Gastroesophageal sphincter (tissue), 4 donors: ENCODE data around the gene FAM110C. TPM values are rescaled to one million over a fixed set of nuclear protein-coding genes. Genes with fewer than 3 reads are reported as not detected.
A peak's percentile ranks its signal among the peaks of the same experiment; 100 is the strongest.
"Not testable (repeated sequence)": the region's sequence is repeated elsewhere in the genome, so short reads cannot be mapped to it uniquely, and the experiment has no call there.

Experiments
- ATAC-seq: fragments of 150-250 bp; one replicate; pipeline ENCODE4 v1.9.1; 2016; ENCODE audit warnings: mild to moderate bottlenecking, moderate library complexity
- H3K27ac ChIP-seq, 4 donors: fragments of 200-600 bp; sonication (generic) in 3 of 4; 1 replicate in 3 of 4; 2 replicates in 1 of 4; pipeline ENCODE4 v1.5.1; 2016 to 2019
- H3K27me3 ChIP-seq: fragments of 200-600 bp; sonication (generic); one replicate; pipeline ENCODE4 v1.5.1; 2019
- H3K36me3 ChIP-seq, 2 donors: fragments of 200-600 bp; sonication (generic); one replicate each; pipeline ENCODE4 v1.5.1; 2019; ENCODE audit warnings: control low read depth in 1 of 2
- H3K4me1 ChIP-seq, 3 donors: fragments of 200-600 bp; sonication (generic); 1 replicate in 2 of 3; 2 replicates in 1 of 3; pipeline ENCODE4 v1.5.1; 2016 to 2019; ENCODE audit warnings: control low read depth in 2 of 3
- H3K4me3 ChIP-seq, 2 donors: fragments of 200-600 bp; sonication (generic); one replicate each; pipeline ENCODE4 v1.5.1; 2019; ENCODE audit warnings: mild to moderate bottlenecking in 1 of 2, moderate library complexity in 1 of 2
- H3K9me3 ChIP-seq, 3 donors: fragments of 200-600 bp; sonication (generic); one replicate each; pipeline ENCODE4 v1.5.1; 2017 to 2019; ENCODE audit warnings: control low read depth in 2 of 3
- CTCF ChIP-seq, 4 experiments: fragments of 200-600 bp in 2 of 4; fragments of 450-650 bp in 2 of 4; sonication (generic) in 1 of 4; IDR thresholded peaks; one replicate each; pipeline ENCODE4 v1.5.1; 2017 to 2019; ENCODE audit warnings: antibody characterized with exemption in 4 of 4, mild to moderate bottlenecking in 2 of 4, moderate library complexity in 2 of 4
- EP300 ChIP-seq: sonication (generic); formaldehyde crosslinking; IDR thresholded peaks from one replicate; pipeline ENCODE4 v1.6.1; 2017; ENCODE audit warnings: antibody characterized with exemption, mild to moderate bottlenecking
- POLR2A ChIP-seq, 2 donors: fragments of 450-650 bp; IDR thresholded peaks; one replicate each; pipeline ENCODE4 v1.6.1; 2017; ENCODE audit warnings: antibody characterized with exemption in 2 of 2, mild to moderate bottlenecking in 2 of 2, moderate library complexity in 1 of 2
- POLR2AphosphoS5 ChIP-seq: sonication (generic); formaldehyde crosslinking; IDR thresholded peaks from one replicate; pipeline ENCODE4 v1.6.1; 2017; ENCODE audit warnings: antibody characterized with exemption
- WGBS, 2 donors: methylation state at CpG; one replicate each; pipeline ENCODE4 v1.1.5; 2018; ENCODE audit warnings: low coverage in 1 of 2; 5-methylcytosine and 5-hydroxymethylcytosine counted together
- total RNA-seq, 4 donors: library from RNA; depleted of rRNA; stranded (reverse); fragments of >200 nt; gene quantifications; one replicate each; pipeline ENCODE4 v1.1.0, GENCODE V29; 2016

FAM110C gene
- total RNA-seq, 4 donors from 2014 or later, result 0.93 to 4.8 (median 3.4) TPM

DNA sequence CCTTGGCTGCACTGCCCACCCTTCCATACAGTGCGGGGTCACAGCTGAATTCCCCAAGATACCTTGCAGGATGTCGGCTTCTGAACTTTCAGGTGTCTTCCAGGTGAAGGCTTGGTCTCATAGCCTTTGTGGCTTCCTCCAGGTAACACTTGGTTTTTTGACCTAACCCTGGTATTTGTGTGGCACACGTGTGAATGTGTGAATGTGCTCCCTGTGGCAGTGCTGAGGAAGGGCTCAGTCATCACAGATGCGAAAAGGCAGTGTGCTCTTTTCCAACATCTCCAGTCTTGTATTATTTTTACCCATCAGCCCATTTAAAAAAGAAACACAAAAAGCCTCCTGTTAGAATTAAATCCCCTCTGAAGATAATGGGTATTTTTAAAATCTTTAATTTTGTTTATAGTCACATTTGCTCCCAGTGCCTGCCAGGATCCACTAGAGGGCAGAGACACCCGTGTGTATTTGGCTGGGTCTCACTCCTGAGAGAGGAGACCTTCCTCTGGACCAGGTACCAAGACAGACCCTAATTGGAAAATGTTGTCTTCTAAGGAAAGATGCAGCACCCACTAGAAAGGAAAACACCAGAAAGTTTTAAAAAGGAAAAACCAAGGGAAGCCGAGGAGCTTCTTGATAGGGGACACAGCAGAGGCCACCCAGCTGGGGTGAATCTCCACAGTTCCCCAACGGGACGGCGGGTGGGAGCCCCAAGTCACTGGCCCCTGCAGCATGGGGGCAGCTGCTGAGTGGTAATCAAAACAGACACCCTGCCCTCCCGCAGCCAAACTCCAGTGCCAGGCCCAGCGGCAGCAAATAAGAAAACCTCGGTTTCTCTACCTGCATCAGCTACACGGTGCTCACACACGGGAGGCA, 27.7 kb downstream of the FAM110C start:
- WGBS, 2 donors, result 67 to 77% methylated on average over 8 to 12 of the region's 14 CpGs
- no peaks in the 10 kb centered on the region for H3K9me3 ChIP-seq
- H3K4me1 ChIP-seq, result no peaks in the 10 kb centered on the region
- no peaks in the 10 kb centered on the region for H3K36me3 ChIP-seq
- H3K27me3 ChIP-seq, result no peaks in the 10 kb centered on the region
- no peak overlapping the region for H3K4me3 ChIP-seq
- no peak overlapping the region for H3K27ac ChIP-seq
- peak in 1 of 4 experiments; percentile 45 for TF ChIP-seq CTCF (IDR thresholded peaks at IDR 0.05)
- no peak for TF ChIP-seq EP300
- no peak for TF ChIP-seq POLR2AphosphoS5
- no peak for ATAC-seq

DNA sequence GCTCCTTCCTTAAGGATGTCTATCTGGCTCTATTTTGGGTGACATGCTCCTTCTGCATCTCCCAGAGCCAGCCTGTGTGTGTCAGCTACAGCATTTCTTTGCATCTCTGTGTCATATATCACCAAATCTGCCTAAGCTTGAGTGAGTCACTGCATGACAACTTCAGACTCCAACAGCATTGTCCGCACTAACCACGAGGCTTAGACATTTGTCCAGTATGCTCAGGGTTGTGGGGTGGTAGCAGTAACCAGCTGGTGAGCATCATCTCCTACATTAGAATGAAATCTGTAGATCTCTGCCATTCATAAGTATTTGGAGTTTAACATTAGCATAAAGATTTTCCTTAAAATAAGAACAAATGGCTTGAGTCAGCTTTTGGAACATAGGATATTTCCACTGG, 30.4 kb downstream of the FAM110C start:
- H3K27me3 ChIP-seq, H3K27ac ChIP-seq, H3K9me3 ChIP-seq, H3K4me1 ChIP-seq, ATAC-seq, H3K36me3 ChIP-seq, H3K4me3 ChIP-seq: not testable (repeated sequence)
- WGBS, 2 donors, result 94% methylated on average over 2 of the region's 2 CpGs; no CpG with 5 or more reads in 1 of the 2 donors

GRCh38 chr2:11248-11941, 34.9 kb downstream of the FAM110C start:
- peak; percentile 36 for ATAC-seq
- Histone ChIP-seq H3K27ac (no peak overlapping the region), H3K36me3 (no peaks in the 10 kb centered on the region), H3K9me3 (peaks cover 0 to 8% (median 0%) of the 10 kb centered on the region in 3 donors), H3K27me3 (no peaks in the 10 kb centered on the region), H3K4me1 (no peaks in the 10 kb centered on the region), H3K4me3 (no peak overlapping the region)
- no CpG with 5 or more reads among the region's 54 CpGs for WGBS, 2 donors
- TF ChIP-seq POLR2AphosphoS5 (no peak), CTCF (IDR thresholded peaks at IDR 0.05) (peak in 3 of 4 experiments; percentile 38 to 57 (median 55)), POLR2A (IDR thresholded peaks at IDR 0.05) (no peak), EP300 (no peak)

- TF ChIP-seq EP300, result no peak
- TF ChIP-seq POLR2AphosphoS5, result no peak
- TF ChIP-seq CTCF (IDR thresholded peaks at IDR 0.05), result no peak
- no peak for TF ChIP-seq POLR2A (IDR thresholded peaks at IDR 0.05)
- no peaks in the 10 kb centered on the region for H3K36me3 ChIP-seq
- 93% methylated on average over 8 of the region's 42 CpGs; no CpG with 5 or more reads in 1 of the 2 donors for WGBS, 2 donors
- no peaks in the 10 kb centered on the region for H3K27me3 ChIP-seq
- H3K4me3 ChIP-seq, result no peak overlapping the region
- H3K9me3 ChIP-seq, result peaks cover 0 to 8% (median 0%) of the 10 kb centered on the region in 3 donors
- peak; percentile 28 for ATAC-seq
- no peaks in the 10 kb centered on the region for H3K4me1 ChIP-seq
- H3K27ac ChIP-seq, result no peak overlapping the region
Observed at GRCh38 chr2:10222-10875, 36.0 kb downstream of the FAM110C start.

Other genes with a start within 250 kb of the FAM110C start
- 10 to 100 TPM; 14.9 to 31.4 (median 26.7) TPM for gene SH3YL1, start 217.5 kb upstream of the FAM110C start, total RNA-seq
- 100 to 1,000 TPM in 1 of 4 donors, 10 to 100 TPM in 3; 79.5 to 115 (median 82.0) TPM for gene ACP1, start 218.4 kb upstream of the FAM110C start, total RNA-seq
- 10 to 100 TPM in 1 of 4 donors, under 1 TPM in 2, not detected in 1; 0.30 to 15.9 (median 0.89) TPM for gene ALKAL2, start 241.6 kb upstream of the FAM110C start, total RNA-seq